Heart left ventricle (tissue), 13 donors: ENCODE measurements around the gene UBASH3A.

Experiments
- POLR2A ChIP-seq, 2 donors: fragments of 450-650 bp; IDR thresholded peaks; one replicate each; pipeline ENCODE4 v1.6.1; 2017; ENCODE audit warnings: antibody characterized with exemption in 2 of 2, mild to moderate bottlenecking in 2 of 2, moderate library complexity in 2 of 2
- TF ChIP-seq, protein P1 (sequence below), 12 donors: fragments of 200-600 bp; sonication (generic) in 4 of 12; IDR thresholded peaks; one replicate each; pipeline versions ENCODE4 v1.5.0 to v1.8.0; 2018 to 2022; ENCODE audit warnings: antibody characterized with exemption in 12 of 12, mild to moderate bottlenecking in 5 of 12
- donor health status: ischemic (EF 13 %, LVEDD 7.1; RV severe dilation, severe dysfunction).
- donor health status: DM: no; HTN: yes; CAD: no.
- donor health status: DM: no; HTN: no; CAD: no.
- donor health status: ischemic (EF 25% LVEDD 6.9; RV normal size, moderate dysfunction).
- donor health status: ischemic (EF 25% LVEDD 5.7; RV mildly dilated, moderate dysfunction).
- donor health status: ischemic (EF 35%, LVEDD 5.7; RV mildly dilated, moderate dysfunction).
- donor health status: nonischemic (EF 11% LVEDD 7.7; RV severe dilation, severe dysfunction).
- donor health status: DM: yes; HTN: yes; CAD: no.
- donor health status: PGD.
- donor health status: ischemic (EF 29% LVEDD 5.4; RV normal size, mild dysfunction).
- donor health status: nonischemic (EF 23%, LVEDD 6.1; RV moderate dilation, normal function).

GRCh38 chr21:42468491-42469131 is 64.9 kb downstream of the UBASH3A start:
- TF ChIP-seq POLR2A (IDR thresholded peaks at IDR 0.05) = no peak
- TF ChIP-seq, protein P1, sequence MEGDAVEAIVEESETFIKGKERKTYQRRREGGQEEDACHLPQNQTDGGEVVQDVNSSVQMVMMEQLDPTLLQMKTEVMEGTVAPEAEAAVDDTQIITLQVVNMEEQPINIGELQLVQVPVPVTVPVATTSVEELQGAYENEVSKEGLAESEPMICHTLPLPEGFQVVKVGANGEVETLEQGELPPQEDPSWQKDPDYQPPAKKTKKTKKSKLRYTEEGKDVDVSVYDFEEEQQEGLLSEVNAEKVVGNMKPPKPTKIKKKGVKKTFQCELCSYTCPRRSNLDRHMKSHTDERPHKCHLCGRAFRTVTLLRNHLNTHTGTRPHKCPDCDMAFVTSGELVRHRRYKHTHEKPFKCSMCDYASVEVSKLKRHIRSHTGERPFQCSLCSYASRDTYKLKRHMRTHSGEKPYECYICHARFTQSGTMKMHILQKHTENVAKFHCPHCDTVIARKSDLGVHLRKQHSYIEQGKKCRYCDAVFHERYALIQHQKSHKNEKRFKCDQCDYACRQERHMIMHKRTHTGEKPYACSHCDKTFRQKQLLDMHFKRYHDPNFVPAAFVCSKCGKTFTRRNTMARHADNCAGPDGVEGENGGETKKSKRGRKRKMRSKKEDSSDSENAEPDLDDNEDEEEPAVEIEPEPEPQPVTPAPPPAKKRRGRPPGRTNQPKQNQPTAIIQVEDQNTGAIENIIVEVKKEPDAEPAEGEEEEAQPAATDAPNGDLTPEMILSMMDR (IDR thresholded peaks at IDR 0.05) = no peak
